Right cardiac atrium (tissue), 5 donors: ENCODE results near the gene NUP214. TPM values are rescaled to one million over a fixed set of nuclear protein-coding genes. Genes with fewer than 3 reads are reported as not detected.
"Not testable (repeated sequence)": the region's sequence is repeated elsewhere in the genome, so short reads cannot be mapped to it uniquely, and the experiment has no call there.

Source experiments
- ATAC-seq, 2 donors: fragments of 200-7000 bp; cut with Tn5 transposase; one replicate each; pipeline versions ENCODE4 v1.8.0 to v1.9.1; 2020; ENCODE audit warnings: moderate library complexity in 2 of 2, mild to moderate bottlenecking in 1 of 2
- DNase-seq, 3 donors: peaks; one replicate each; pipeline ENCODE4 v3.0.0-alpha.2; 2020
- H3K27ac ChIP-seq: one replicate; pipeline ENCODE4 v1.5.1; 2013; ENCODE audit warnings: mild to moderate bottlenecking, low read length, control low read depth, moderate library complexity
- H3K27me3 ChIP-seq: one replicate; pipeline ENCODE4 v1.6.1; 2013; ENCODE audit not compliant: control insufficient read depth, insufficient read depth
- H3K4me1 ChIP-seq: one replicate; pipeline ENCODE4 v1.6.1; 2013; ENCODE audit warnings: low read length; ENCODE audit not compliant: control insufficient read depth, insufficient read depth
- H3K4me3 ChIP-seq: one replicate; pipeline ENCODE4 v1.5.1; 2013; ENCODE audit warnings: low read length, control low read depth
- H3K9me3 ChIP-seq: one replicate; pipeline ENCODE4 v1.6.1; 2013; ENCODE audit warnings: low read length; ENCODE audit not compliant: control insufficient read depth
- WGBS: extraction: QIAGEN DNeasy Blood & Tissue Kit; methylation state at CpG from one replicate; pipeline ENCODE4 v1.1.7; 2013; 5-methylcytosine and 5-hydroxymethylcytosine counted together
- intact Hi-C, 4 donors: fragments of 100-400 bp; cut with DNase I; formaldehyde crosslinking; loops; one replicate each; pipeline versions ENCODE4 v1.11.0 to v1.14.0; 2022 to 2023
- polyA plus RNA-seq: library from polyadenylated mRNA; stranded (reverse); fragments of 200-250 nt; gene quantifications from one replicate; pipeline ENCODE4 v1.2.3, GENCODE V29; 2013
- total RNA-seq, 4 donors: library from RNA; stranded (reverse); fragmentation: NEBNext Ultra II Directional; extraction: Animal tissue kit (Norgen Biotek cat#: 25700); gene quantifications; one replicate each; pipeline ENCODE4 v1.2.1, GENCODE V29; 2021
- donor health status: healthy with polysubstance abuse.
- donor health status: DM: no; HTN: yes; CAD: no.
- donor health status: DM: no; HTN: no; CAD: no.
- donor health status: DM: no; HTN: yes; CAD: no; lungs with severe emphysema.
- donor health status: DM: yes; HTN: yes; CAD: no.

Gene NUP214
- total and polyA plus RNA-seq, 5 donors: 12.0 to 34.6 (median 27.5) TPM

DNA sequence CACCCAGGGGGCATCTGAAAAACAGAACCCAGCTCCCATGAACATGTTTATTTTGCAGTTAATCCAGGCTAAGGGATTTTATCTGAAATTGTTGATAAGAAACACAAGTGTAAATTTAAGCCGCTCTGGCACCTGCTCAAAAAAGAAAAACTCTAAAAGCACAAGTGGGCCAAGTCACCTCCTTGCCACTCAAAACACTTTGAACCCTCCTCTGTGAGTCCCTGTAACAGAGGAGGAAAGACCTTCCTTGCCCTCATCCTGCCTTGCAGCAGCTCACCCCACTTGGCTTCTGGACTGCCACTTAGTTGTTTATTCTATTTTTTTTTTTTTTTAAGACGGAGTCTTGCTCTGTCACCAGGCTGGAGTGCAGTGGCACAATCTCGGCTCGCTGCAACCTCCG, 111.4 kb downstream of the NUP214 start:
- H3K27me3 ChIP-seq: no peaks in the 10 kb centered on the region
- peaks cover 13% of the 10 kb centered on the region for H3K4me1 ChIP-seq
- peak overlapping the region; percentile 96 for H3K27ac ChIP-seq
- intact Hi-C loops: loop anchor here in 2 of 4 donors (5.0 to 10.0 kb wide), 2 partner anchors 41 to 98 kb away; partner anchors contain the start of gene FAM78A (in 1 of the 2)
- ATAC-seq (no peak), DNase-seq (no peak)
- no peak overlapping the region for H3K4me3 ChIP-seq
- 58% methylated on average over 5 of the region's 5 CpGs for WGBS
- no peaks in the 10 kb centered on the region for H3K9me3 ChIP-seq

DNA sequence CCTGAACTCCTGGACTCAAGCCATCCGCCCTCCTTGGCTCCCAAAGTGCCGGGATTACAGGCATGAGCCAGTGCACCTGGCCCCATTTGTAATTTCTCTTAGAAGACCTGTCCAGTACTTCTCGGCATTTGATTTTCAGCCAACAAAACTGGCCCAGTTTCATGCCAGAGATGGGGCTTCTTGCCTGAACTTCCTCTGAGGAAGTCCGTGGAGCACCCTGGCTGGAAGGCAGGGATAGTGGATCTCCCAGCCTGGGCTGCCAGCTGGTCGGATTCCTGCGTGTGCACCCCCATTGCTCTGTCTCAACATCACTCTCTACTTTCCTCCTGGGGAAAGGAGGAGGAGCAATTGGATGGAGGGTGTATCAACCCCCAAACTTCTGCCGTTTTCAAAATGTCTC, 111.9 kb downstream of the NUP214 start:
- WGBS: 38% methylated on average over 7 of the region's 7 CpGs
- peak in 1 of 3 donors; percentile 51 for DNase-seq
- H3K27ac ChIP-seq: peak overlapping the region; percentile 96
- H3K4me3 ChIP-seq: no peak overlapping the region
- intact Hi-C loops: loop anchor here in 2 of 4 donors (5.0 to 10.0 kb wide), 2 partner anchors 40 to 98 kb away; partner anchors contain the start of gene FAM78A (in 1 of the 2)
- ATAC-seq: no peak
- no peaks in the 10 kb centered on the region for H3K9me3 ChIP-seq
- H3K27me3 ChIP-seq: no peaks in the 10 kb centered on the region
- H3K4me1 ChIP-seq: peaks cover 13% of the 10 kb centered on the region

GRCh38 chr9:131237931-131238401, 112.6 kb downstream of the NUP214 start:
- ATAC-seq (peak; percentile 47 to 59), DNase-seq (peak; percentile 74 to 89 (median 88))
- intact Hi-C loops: loop anchor here in 2 of 4 donors (5.0 to 10.0 kb wide), 2 partner anchors 39 to 97 kb away; partner anchors contain the start of gene FAM78A (in 1 of the 2)
- H3K27ac ChIP-seq: peak overlapping the region; percentile 81
- no peaks in the 10 kb centered on the region for H3K9me3 ChIP-seq
- H3K4me3 ChIP-seq: no peak overlapping the region
- H3K4me1 ChIP-seq: peaks cover 13% of the 10 kb centered on the region
- WGBS: 19% methylated on average over 11 of the region's 11 CpGs
- no peaks in the 10 kb centered on the region for H3K27me3 ChIP-seq

DNA sequence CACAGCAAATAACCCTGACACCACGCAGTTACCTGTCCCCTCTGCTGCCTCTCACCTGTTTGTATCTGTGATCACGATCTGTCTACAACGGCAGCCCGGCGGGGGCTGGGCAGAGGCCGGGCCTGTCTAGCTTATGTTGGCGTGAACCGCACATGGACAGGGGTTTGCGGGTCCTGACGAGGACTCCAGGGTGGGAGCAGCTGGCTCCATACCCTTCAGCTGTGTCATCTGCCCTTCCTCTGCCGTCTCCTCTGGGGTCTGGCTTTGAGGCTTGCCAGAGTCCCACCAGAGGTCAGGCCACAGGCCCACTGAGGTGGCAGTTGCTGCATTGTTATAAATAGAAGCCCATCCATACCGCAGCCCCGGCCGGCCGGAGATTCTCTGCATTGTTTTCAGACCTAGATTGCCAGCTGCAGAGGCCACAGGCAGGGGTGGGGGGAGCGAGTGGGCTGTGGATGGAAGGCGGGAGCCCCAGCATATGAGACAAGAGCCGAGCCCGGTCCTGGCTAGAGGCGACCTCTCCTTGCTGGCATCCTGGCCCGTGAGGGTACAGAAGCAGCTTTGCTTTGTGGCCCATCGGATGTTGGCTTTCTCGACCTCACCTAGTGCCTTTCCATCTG, 113.1 kb downstream of the NUP214 start:
- DNase-seq (peak in 2 of 3 donors; percentile 75 to 80), ATAC-seq (peak; percentile 3 to 8)
- H3K27me3 ChIP-seq: no peaks in the 10 kb centered on the region
- no peak overlapping the region for H3K4me3 ChIP-seq
- intact Hi-C loops: loop anchor here in 2 of 4 donors (5.0 to 10.0 kb wide), 2 partner anchors 39 to 96 kb away; partner anchors contain the start of gene FAM78A (in 1 of the 2)
- H3K9me3 ChIP-seq: no peaks in the 10 kb centered on the region
- H3K27ac ChIP-seq: peak overlapping the region; percentile 81
- WGBS: 23% methylated on average over 23 of the region's 23 CpGs
- H3K4me1 ChIP-seq: peaks cover 13% of the 10 kb centered on the region

- whole genome bisulfite sequencing: 70% methylated on average over 23 of the region's 23 CpGs
- H3K4me1 ChIP-seq: peaks cover 13% of the 10 kb centered on the region
- H3K27ac ChIP-seq: peak overlapping the region; percentile 81
- no peak overlapping the region for H3K4me3 ChIP-seq
- intact Hi-C loops: loop anchor here in 2 of 4 donors (5.0 to 10.0 kb wide), 2 partner anchors 38 to 95 kb away; partner anchors contain the start of gene FAM78A (in 1 of the 2)
- ATAC-seq (no peak), DNase-seq (no peak)
- no peaks in the 10 kb centered on the region for H3K9me3 ChIP-seq
- H3K27me3 ChIP-seq: no peaks in the 10 kb centered on the region
Observed at GRCh38 chr9:131239161-131239975, 114.0 kb downstream of the NUP214 start.

DNA sequence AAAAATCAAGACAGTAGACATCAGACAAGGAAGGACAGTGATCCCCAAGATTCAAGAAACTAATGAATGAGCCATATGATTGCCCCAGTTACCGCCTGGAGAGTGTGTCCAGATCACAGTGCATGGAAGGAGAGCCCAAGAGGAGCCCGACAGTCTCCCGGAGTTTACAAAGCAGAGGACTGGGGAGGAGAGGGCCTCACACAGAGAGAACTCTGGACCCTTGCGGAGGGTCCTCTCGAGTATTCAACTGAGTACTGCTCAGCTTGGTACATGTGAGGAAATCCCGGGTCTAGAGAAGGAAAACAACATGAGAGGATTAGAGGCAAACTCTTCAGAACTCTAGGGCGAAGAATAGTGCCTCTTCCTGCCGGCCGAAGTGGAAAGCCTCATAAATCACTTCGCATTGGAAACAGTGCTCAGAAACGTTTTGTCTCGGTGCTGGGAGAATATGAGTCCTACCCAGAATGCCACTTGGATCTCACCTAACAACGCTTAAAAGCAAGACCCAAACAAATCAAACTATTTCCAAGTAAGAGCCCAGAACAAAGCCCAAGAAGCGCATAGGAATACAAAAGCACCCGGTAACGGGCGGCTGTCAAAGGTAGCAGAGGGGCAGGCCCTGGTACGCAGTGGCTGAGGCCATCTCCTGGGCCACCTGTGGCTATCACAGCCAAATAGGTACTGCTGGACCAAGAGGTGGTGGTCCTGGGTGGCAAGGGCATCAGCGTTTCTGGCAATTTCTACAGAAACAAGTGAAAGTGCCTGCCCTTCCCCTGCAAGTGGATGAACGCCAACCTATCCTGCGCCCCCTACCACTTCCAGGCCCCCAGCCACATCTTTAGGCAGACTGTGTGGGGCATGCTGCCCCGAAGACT, 114.9 kb downstream of the NUP214 start:
- no peaks in the 10 kb centered on the region for H3K27me3 ChIP-seq
- no peak for ATAC-seq
- no peak overlapping the region for H3K27ac ChIP-seq
- H3K4me1 ChIP-seq: peaks cover 13% of the 10 kb centered on the region
- no peak for DNase-seq
- H3K9me3 ChIP-seq: no peaks in the 10 kb centered on the region
- intact Hi-C loops: no loop called here
- no peak overlapping the region for H3K4me3 ChIP-seq
- 78% methylated on average over 22 of the region's 22 CpGs for WGBS

DNA sequence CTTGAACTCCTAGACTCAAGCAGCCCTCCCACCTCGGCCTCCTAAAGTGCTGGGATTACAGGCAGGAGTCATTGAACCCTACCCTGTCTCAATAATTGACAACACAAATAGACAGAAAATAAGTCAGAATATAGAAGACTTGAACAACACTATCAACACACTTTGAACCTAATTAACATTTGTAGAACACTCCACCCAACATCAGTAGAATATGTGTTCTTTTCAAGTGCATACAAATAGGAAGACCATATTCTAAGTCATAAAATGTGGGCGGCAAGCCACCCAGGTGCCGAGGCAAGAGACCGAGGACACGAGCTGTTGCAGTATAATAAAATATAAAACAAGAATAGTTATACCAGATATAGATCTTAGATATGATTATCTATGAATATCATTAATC, 118.9 kb downstream of the NUP214 start:
- H3K27me3 ChIP-seq, H3K4me3 ChIP-seq, H3K9me3 ChIP-seq, intact Hi-C loops, DNase-seq, H3K4me1 ChIP-seq, ATAC-seq, H3K27ac ChIP-seq: not testable (repeated sequence)
- 96% methylated on average over 5 of the region's 5 CpGs for WGBS

DNA sequence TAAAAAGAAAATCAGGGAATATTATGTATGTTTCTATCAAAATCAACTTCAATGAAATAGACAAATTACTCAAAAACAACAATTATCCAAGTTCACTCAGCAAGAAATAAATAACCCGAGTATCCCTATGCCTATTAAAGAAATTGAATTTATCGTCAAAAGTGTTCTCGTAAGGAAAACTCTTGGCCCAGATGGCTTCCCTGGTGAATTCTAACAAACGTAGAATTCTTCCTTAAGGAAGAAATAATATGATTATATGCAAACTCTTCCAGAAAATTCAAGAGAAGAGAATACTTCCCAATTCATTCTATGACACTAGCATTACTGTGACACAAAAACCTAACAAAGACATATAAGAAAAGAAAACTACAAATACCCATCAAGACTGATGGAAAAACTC, 121.2 kb downstream of the NUP214 start:
- ATAC-seq: no peak
- no peaks in the 10 kb centered on the region for H3K4me1 ChIP-seq
- H3K4me3 ChIP-seq: no peak overlapping the region
- H3K27me3 ChIP-seq: no peaks in the 10 kb centered on the region
- WGBS: 62% methylated on average over 4 of the region's 4 CpGs
- no peaks in the 10 kb centered on the region for H3K9me3 ChIP-seq
- no peak overlapping the region for H3K27ac ChIP-seq
- no peak for DNase-seq
- intact Hi-C loops: no loop called here

DNA sequence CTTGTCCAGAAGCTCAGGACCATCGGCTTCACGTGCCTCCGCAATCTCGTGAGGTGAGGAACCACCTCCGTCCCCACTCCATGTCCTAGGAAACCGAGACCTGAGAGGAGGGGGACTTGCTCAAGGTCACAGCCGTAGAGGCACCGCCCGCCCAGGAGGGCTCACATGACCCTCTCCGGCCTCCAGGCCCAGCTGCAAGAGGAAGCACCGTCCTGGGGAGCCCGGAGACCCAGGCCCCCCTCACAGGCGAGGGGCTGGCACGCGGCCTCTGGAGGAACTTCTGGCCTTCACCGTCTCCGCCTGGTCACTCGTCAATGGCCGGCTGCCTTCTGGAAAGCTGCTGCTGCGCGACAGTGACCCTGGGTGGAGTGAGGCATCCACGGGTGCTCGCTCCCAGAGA, 126.7 kb downstream of the NUP214 start:
- DNase-seq (peak in 1 of 3 donors; percentile 66), ATAC-seq (no peak)
- intact Hi-C loops: loop anchor here in 1 of 4 donors (10.0 kb wide), 1 partner anchor 73 kb away; no protein-coding TSS in a partner anchor
- no peaks in the 10 kb centered on the region for H3K27me3 ChIP-seq
- WGBS: 81% methylated on average over 23 of the region's 23 CpGs
- no peaks in the 10 kb centered on the region for H3K9me3 ChIP-seq
- peak overlapping the region; percentile 57 for H3K27ac ChIP-seq
- peaks cover 10% of the 10 kb centered on the region for H3K4me1 ChIP-seq
- no peak overlapping the region for H3K4me3 ChIP-seq

DNA sequence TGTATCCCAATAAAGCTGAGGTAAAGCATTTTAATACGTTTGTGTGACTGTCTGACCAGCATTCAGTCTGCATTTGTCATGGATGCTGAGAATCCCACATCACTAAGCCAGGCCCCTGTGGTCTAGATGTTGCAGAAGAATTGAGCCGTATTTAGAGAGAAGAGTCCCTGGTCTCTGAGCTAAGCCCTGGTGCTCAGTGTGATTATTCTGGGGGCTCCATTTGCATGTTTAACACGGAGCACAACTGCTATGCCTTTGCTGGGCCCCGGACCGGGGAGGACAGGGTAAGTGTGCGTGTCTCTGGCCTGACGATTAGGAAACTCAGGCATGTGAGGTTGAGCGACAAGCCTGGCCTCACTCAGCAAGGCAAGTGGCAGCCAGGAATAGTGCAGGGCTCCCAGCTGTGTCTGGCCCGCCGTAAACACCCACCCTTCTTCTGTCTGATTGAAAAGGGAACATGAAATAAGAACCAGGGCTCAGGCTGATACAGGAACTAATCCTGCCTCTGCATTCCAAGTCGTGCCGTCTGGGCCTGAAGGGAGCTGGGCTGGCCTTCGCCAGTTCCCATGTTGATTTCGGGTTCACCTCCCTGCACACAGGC, 128.6 kb downstream of the NUP214 start:
- DNase-seq (peak; percentile 65 to 85 (median 84)), ATAC-seq (peak; percentile 71 to 73)
- no peaks in the 10 kb centered on the region for H3K27me3 ChIP-seq
- 40% methylated on average over 14 of the region's 14 CpGs for WGBS
- no peak overlapping the region for H3K4me3 ChIP-seq
- no peaks in the 10 kb centered on the region for H3K9me3 ChIP-seq
- intact Hi-C loops: loop anchor here in 1 of 4 donors (10.0 kb wide), 1 partner anchor 71 kb away; no protein-coding TSS in a partner anchor
- H3K27ac ChIP-seq: peak overlapping the region; percentile 85
- H3K4me1 ChIP-seq: peaks cover 13% of the 10 kb centered on the region
